HG03139 (cell line): Measurements from ENCODE around the gene KCNT2.
"Not testable (repeated sequence)": the region's sequence is repeated elsewhere in the genome, so short reads cannot be mapped to it uniquely, and the experiment has no call there.

Source experiments
- ATAC-seq: cut with Tn5 transposase; IDR thresholded peaks from one replicate; pipeline ENCODE4 v1.9.1; 2021; ENCODE audit not compliant: unreplicated experiment

The KCNT2 gene

DNA sequence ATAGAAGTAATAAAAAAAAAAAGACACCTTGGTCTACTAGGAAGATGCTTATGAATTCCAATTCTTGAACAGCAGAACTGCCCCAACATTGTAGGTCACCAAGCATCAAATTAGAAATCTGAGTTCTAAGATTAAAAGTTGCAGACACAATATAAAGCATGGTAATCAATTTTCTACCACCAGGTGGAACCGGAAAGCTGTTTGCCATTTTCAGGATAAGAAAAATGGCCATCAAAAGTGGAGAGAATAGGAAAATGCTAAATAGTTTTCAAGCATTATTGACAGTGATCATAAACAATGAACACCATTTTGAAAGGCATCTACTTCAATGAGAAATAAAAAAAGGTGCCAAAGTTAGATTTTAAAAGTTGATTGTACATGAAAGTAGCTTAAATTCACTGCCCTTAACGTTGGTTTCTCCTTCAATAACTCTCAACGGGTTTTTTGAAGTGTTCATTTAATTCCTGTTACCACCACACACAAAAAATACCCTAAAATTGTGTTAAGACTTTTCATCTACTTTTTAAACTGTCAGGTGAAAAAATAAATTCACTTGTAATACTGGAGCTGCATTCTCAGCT lies 252.9 kb downstream of the KCNT2 start:
- no peak for ATAC-seq

DNA sequence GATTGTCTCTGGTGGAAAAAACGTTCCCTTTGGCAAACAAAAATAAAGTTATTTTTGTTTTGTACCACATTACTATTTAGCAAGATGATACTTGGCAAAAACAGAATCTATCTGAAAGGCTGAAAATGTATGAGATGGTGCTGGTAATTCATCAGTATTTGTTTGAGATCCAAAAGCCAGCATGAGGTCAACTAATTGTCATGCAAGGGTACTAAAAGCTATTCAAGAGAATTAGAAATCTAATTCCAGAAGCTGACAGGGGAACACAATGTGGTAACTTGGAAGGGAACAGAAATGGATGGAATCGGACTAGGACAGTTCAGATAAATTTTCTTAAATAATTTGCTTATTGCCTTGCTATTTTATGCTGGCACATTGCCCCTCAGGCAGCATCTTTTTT lies 263.8 kb downstream of the KCNT2 start:
- ATAC-seq = no peak

DNA sequence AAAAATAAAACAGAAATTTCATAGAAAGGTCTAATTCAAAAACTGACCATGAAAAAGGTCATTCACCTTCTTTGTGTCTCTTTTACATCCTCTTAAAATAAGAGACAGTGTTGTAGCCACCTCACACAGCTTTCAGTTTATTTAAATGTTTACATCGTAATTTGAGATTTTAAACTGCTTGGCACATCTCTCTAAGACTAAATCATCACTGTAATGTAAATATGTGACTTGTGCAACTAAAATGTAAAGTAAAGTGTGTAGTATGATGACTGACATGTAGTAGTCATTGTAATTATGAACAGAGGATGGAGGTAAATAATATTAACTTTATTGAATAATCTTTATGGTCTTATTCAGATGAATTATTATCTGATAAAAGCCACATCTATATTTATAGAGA lies 283.9 kb downstream of the KCNT2 start:
- ATAC-seq = no peak

DNA sequence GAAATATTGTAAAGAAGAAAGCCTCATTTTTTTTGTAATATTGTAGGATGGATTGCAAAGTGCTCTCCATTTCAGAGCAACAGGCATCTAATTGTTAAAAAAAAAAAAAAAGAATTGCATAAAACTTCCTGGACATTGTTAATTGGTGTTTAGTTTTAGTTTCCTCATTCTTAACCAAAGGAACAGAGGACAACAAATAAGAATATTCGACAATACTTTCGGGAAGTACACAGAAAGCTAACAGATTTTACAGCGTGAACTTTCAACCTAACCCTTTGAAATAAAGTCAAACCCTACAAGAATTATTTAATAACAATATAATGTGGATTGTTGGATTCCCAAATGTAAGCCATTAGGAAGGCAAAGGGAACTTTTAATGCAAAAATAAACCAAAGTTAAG lies 284.4 kb downstream of the KCNT2 start:
- ATAC-seq = no peak

DNA sequence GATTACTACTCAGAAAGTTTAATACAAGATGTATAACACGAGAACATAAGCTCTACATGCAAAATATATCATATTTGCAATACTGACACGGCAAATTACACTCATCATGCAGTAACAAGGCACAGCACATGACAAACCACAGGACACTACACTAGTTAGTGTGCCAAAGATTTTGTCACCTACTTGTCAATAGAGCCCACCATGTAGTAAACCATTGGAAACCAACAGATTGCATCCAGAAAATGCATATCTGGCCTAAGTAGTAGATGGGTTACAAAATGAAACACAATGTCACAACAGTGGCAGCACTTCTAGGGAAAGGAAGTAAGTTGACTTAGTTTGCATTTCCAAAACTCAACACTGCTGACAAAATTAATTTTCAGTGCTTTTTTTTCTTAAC lies 288.9 kb downstream of the KCNT2 start:
- ATAC-seq = no peak

DNA sequence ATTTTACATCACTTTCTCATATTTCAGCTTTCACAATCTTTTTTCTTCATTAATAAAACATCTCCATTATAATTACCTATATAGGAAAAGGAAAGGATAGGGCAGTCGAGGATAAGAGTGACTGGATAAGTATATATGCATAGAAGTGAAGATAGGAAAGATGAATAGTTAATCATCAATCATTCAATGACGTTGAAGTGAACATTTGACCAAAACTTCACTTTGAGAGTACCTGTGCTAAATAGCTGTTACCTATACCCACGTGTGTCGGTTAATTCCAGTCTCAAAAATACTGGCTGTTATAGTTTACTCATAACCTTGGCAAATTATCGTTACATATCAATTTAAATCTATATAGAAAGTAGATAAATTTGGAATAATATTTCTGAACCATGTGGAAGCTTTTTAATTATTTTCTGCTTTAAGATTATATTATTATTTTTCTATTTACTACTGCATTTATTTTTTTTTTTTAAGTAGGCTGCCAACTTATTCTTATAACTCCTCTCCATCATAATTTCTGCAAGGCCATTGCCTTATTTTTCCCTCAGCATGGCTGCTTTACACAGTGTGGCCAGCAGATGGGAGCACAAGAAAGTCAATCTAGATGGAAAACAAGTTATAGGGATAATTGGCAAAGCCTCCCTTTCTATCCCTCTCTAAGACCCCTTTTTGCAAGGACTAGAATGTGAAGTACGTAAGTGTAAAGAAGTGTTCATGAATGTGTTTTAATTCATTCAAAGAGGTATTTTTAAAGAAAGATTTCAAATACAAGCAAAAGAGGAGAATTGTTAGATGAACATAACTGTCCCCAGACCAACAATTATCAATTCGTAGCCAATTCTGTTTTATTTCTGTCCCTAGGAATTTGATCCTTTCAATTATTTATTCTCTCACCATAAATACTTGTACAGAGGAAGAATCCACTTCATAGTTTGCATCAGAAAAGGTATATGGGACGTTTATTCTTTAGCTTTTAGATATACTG lies 290.4 kb downstream of the KCNT2 start:
- no peak for ATAC-seq

DNA sequence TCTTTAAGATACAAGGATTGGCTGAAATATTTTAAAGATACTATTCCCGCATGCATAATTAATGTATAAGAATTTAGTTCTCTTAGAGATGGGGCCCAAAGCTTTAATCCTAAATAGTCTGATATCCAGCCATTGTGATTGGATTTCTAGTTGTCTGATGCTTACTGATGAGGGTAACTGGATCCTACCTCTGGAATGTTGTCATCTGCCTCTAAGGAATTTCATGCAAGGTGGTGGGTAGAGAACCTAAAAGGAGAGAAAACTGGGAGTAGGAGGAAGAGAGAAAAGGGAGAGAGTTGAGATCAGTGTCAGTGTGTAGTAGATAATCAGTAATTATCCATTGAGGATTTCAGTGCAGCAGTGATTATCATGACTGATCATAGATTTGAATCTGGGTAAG lies 295.5 kb downstream of the KCNT2 start:
- ATAC-seq = no peak

DNA sequence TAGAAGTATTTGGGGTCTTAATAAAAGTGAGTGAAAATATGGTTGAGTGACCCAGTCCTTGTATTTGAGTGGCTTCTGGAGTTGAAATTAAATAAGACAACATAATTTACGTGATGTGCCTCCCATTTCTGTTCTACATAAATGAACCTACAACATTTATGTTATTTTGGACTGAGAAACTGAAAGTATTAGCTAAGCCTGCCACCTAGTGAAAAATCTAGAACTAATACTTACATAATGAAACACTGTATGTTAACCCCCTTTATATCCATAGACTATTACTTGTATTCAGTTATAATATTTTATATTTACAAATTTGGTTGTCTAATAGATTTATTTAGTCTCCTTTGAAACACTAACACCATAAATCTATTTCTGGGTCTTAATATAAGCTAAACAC lies 298.9 kb downstream of the KCNT2 start:
- no peak for ATAC-seq

DNA sequence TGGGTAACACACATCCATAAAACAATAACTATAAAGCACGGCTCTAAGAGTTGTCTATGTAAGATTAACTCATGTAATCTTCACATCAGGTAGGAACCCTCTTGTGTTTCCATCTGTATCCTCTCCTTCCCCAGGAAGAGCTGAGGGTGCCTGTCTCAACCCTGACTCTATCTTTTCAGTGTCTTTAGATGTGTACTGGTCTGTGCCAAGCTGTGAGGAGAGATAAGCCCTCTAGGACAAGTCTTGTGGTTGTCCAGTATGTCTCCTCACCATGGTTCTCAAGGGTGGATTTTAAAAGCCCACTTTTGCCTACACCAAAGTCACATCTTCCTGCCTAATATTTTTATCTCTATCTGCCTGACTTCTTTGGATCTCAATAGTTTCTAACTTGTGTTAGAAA lies 300.1 kb downstream of the KCNT2 start:
- ATAC-seq = no peak

DNA sequence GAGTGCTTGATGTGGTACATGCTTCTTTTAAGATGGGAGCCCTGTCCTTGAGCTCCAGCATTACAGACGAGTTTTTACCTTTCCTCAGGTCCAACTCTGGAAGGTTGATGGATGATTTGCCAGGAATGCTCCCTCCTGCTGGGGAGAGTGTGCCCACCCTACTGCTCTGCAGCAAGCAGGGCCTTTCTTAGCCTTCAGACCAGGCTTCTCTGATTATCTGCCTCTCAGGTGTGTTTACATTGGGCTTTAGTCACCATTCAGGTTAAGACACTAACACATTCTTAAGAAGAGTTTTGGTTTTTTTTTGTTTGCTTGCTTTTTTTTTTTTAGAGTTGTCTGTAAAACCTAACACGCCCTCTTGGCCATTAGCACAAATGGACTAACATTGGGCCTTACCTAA lies 301.8 kb downstream of the KCNT2 start:
- no peak for ATAC-seq

DNA sequence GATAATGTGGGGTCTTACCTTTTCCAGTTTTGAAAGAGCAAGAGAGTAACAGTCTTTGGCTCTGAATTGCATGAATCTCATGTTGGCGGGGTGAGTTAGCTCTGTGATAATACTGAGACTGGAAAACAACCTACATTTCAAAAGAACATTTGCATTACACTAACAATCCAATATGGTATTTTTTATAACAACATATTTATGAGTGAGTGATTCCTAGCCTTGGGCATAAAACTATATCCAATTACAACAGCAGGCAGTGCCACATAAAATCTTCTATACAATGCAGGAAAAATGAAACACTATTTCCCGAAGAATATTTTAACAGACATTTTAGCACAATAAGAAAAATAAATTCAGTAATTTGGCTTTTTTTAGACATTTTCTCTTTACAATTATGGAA lies 303.0 kb downstream of the KCNT2 start:
- ATAC-seq = no peak

DNA sequence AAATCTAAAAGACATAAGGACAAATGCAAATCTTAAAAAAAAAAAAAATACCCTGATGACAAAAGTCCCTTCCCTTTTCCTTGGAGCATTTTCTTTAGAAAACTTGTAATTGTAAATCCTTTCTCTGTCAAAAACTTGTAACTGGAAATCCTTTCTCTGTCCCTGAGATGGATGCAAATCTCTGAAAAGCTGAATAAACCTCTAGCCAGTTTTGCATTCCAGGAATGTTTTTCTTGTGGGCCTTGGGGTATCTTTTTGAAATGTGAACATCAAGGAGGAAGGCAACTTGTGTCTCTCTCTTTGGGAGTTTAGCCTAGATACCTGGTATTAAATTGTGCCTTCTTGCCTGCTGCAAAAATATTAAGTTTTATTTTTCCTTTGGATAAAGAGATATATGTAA lies 305.3 kb downstream of the KCNT2 start:
- ATAC-seq = no peak

DNA sequence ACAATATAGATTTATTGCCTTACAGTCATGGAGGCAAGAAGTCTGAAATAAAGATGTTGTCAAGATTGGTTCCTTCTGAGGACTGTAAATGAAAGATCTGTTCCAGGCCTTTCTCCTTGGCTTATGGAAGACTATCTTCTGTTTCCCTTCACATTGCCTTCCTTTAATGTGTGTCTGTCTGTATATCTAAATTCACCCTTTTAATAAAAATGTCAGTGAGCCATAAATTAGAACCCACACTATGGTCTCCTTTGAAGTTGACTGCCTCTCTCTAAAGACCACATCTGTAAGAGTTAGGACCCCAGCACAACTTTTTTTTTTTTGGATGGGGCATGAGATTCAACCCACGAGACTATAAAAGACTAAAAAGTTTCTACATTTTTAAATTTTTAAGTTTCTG lies 305.8 kb downstream of the KCNT2 start:
- no peak for ATAC-seq

DNA sequence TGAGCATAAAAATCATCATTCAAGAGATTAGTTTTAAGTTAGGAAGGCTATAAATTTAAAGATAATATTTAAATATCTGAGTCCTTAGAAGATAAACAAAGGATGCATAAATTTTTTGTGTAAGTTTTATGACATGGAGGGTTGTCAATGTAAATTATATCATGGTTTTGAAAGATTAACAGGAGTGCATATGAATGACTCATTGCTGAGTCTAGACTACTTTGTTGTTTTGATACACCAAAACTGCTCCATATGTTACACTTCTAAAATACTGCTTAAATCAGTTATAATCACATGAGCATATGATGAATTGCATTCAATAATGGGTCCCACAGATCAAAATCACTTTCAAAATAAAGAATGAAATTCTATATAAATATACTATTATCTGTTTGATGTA lies 312.5 kb downstream of the KCNT2 start:
- no peak for ATAC-seq

DNA sequence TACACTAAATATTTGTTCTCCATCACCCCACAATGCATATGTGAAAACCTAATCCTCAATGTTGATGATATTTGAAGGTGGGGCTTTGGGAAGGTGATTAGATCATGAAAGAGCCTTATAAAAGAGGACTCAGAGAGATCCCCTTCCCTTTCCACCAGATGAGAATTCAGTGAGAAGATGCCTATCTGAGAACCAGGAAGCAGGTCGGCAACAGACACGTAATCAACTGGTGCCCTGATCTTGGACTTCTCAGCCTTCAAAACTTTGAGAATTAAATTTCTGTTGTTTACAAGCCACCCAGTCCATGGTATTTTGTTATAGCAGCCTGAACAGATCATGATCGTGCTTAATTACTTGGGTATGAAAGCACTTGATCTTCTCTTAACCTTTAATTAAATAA lies 329.4 kb downstream of the KCNT2 start:
- no peak for ATAC-seq

DNA sequence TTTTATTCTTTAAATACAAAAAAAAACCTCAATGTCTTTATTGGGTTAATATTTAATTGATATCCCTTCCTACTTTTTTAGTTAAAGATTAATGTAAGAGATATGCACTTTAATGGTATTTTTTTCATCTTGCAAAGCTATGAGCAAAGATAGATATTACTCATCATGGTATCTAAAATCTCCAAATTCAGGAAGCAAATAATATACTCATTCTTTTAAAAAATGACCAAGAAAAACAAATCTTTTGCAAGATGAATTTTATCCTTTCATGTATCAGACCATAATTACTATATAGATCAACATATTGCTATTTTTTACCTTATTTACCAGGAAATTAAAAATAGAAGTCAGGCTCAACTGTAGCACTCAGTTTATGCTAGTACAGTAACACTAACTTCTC lies 330.4 kb downstream of the KCNT2 start:
- ATAC-seq = no peak

DNA sequence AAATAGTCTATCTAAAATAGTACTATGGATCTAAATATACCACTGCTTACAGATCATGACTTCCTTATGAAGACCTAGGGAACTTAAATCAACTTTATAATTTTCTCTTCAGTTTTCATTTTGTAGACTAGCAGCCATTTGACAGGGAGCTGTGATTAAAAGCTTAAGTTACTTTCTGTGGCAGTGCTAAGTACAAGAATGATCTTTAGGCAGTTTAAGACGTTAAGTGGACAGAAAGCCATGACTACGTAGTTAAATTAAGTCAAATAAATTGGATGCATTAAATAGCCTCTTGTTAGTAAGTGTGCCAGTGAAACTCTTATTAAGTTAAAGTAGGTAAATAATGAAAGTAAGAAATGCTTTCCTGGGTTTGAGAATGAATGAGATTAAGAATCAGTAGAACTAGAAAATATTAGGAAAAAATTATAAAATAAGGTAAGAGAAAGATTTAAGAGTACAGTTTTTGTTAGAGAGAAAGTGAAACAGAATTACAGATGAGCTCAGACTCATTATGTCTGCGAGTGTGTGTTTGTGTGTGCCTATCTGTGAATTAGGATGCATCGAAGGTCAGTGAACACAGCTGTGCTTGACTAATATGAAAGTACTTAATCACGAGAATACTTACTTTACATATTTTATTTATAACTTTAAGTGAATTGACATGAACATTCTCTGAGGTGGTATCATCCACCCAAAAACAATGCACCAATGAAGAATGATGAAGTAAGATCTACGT lies 336.9 kb downstream of the KCNT2 start:
- ATAC-seq = no peak

DNA sequence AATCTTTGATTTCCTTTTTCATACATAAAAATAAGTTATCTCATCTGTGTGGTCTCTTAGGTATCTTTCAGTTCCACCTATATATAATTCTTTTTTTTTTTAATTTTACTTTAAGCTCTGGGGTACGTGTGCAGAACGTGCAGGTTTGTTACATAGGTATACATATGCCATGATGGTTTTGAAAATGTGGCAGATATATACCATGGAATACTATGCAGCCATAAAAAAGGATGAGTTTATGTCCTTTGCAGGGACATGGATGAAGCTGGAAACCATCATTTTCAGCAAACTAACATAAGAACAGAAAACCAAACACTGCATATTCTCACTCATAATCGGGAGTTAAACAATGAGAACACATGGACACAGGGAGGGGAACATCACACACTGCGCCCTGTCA lies 345.2 kb downstream of the KCNT2 start:
- not testable (repeated sequence) for ATAC-seq

DNA sequence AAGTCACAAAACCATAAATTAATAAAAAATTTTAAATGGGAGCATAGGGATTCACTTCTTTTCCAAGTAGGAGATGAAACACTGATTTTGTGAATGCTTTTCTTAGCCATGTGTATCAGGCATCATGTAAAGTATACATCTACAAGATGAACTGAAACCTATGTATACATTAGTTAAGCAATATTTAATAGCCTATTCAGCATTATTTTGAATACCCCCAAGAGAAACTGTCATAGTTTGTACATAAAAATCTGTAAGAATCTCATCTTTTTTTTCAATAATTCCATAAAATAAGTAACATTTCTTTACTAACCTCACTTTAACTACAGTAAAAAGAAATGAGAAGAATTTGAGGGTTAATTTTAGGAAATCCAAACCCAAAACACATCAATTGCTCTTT lies 348.0 kb downstream of the KCNT2 start:
- no peak for ATAC-seq

DNA sequence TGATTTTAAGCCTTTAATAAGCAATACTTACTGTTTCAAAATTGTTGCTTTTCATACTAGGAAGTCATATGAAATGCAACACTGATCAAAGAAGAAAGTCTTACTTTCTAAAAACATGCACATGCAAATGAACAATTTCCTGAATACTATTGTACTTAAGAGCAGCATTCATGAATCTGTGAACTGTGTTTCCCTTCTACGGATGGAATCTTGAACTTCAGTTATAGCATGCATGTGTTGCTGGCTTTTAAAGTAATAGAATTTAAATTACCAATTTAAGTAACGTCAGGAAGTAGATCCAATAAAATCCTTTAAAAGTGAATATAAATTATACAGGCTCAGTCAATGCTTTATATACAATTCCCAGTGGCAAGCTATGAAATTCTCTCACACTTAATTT lies 348.9 kb downstream of the KCNT2 start:
- no peak for ATAC-seq

DNA sequence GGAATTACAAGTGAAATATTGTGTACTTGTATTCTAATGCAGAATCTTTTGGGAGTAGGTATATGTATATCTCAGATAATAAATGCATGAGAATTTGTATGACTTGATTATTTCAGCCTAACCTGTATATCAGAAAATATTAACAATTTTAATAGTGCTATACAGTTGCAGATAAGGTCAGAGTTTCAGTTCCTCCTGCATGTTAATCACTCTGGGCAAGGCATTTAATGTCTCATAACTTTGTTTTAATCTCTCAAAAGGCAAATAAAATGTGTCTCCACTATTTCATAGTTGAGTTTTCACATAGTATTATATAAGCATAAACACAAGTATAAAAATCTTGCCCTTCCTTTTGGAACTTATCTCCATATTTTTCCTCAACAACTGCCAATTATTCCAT lies 352.5 kb downstream of the KCNT2 start:
- no peak for ATAC-seq

DNA sequence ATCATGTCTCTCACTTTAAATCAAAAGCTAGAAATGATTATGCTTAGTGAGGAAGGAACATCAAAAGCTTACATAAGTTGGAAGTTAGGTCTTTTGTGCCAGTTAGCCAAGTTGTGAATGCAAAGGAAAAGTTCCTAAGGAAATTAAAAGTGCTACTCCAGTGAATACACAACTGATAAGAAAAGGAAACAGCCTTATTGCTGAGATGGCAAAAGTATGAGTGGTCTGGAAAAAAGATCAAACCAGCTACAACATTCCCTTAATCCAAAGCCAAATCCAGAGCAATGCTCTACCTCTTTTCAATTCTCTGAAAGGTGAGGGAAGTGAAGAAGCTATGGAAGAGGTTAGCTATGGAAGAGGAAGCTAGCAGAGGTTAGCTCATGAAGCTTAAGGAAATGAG lies 378.7 kb downstream of the KCNT2 start:
- ATAC-seq = no peak
